ENCODE data around the gene WSCD2. TPM values are rescaled to one million over a fixed set of nuclear protein-coding genes. Genes with fewer than 3 reads are reported as not detected.

The WSCD2 gene
- polyA plus RNA-seq, 3 donors, result 8.3 to 15.0 (median 8.7) TPM

- DNase-seq (ENCODE audit: extremely low read depth in 1 of 11, low read depth in 9 of 11, low spot score in 4 of 11), result no peak
Measured at GRCh38 chr12:108121320-108121719, 7.8 kb upstream of the WSCD2 start.

GRCh38 chr12:108121728-108122471 is 7.2 kb upstream of the WSCD2 start:
- no peak for DNase-seq (ENCODE audit: extremely low read depth in 1 of 11, low read depth in 9 of 11, low spot score in 4 of 11)

GRCh38 chr12:108122644-108123043 is 6.4 kb upstream of the WSCD2 start:
- DNase-seq (ENCODE audit: extremely low read depth in 1 of 11, low read depth in 9 of 11, low spot score in 4 of 11), result no peak

GRCh38 chr12:108123402-108123801 is 5.7 kb upstream of the WSCD2 start:
- DNase-seq (ENCODE audit: extremely low read depth in 1 of 11, low read depth in 9 of 11, low spot score in 4 of 11), result no peak

GRCh38 chr12:108125073-108125472 is 4.0 kb upstream of the WSCD2 start:
- DNase-seq (ENCODE audit: extremely low read depth in 1 of 11, low read depth in 9 of 11, low spot score in 4 of 11), result no peak

GRCh38 chr12:108126212-108126611 is 2.9 kb upstream of the WSCD2 start:
- DNase-seq (ENCODE audit: extremely low read depth in 1 of 11, low read depth in 9 of 11, low spot score in 4 of 11), result no peak

DNA sequence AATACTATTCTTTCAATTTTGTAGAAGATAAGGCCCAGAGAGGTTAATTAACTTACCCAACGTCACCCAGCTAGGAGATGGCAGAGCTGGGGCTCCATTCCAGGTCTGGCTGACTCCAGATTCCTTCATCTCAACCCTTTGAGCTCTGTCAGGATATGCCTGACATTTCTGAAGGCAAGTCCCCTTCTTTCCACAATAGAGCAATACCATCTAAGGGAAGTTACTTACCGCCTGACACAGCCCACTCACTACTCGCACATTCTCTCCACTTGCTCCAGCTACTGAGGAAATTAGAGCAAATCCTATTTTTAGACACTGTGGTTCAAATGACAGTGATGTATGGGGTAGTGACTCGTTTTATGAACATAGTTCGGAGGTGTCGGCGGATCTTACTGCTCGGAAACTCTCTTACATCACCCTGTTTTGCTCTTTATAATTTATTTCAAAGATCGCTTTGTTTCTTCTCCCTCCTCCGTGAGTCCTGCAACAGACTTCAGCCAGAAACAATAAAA is 2.0 kb upstream of the WSCD2 start:
- no peak for DNase-seq (ENCODE audit: extremely low read depth in 1 of 11, low read depth in 9 of 11, low spot score in 4 of 11)

DNA sequence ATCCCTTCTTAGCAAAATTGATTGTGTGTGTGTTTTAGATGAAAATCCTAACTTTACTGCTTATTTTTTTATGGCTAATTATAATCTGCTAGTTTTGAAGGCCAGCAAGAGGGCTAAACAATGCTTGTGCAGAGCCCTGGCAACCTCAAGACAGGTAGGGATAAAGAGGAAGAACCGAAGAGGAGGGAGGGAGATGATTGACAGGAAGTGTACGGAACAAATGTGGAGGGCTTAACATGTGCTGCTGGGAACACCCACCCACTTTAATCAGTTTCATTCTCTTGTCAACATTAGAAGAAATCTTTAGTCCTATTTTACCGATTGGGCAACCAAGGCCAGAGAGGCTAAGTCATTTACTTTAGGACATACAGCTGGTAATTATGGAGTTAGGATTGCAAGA is 1.4 kb upstream of the WSCD2 start:
- no peak for DNase-seq (ENCODE audit: extremely low read depth in 1 of 11, low read depth in 9 of 11, low spot score in 4 of 11)

DNA sequence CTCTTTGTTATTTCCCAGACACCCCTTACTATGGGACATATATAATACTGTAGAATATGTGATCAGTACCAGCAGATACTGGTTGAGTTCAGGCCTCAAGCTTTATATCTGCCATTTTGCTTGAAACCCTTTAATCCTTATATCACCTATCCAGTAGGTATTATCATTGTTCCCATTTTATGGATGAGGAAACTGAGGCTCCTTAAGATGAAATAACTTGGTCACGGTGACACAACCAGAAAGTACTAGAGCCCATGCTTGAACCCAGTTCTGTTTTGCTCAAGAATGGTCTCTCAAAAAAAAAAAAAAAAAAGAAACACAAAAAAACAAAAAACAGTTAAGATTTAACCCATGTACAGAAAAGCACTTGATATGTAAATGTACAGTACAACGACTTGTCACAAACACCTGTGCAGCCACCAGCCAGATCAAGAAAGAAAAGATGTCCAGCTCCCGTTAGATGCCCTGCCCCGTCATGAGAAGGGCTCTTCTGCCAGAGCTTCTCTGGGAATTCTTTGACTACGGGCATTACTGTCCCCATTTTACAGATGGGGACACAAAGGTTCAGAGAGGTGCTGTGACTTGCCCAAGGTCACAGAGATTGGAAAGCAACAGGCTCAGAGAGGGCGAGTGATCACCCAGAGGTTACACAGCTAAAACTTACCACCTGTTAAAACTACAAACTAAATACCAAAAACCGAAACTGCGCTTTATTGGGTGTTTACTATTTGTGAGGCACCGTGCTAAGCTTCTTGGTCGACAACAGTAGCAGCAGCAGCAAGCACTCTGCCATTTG is 669 bp upstream of the WSCD2 start:
- no peak for DNase-seq (ENCODE audit: extremely low read depth in 1 of 11, low read depth in 9 of 11, low spot score in 4 of 11)

- no peak for DNase-seq (ENCODE audit: extremely low read depth in 1 of 11, low read depth in 9 of 11, low spot score in 4 of 11)
Measured at GRCh38 chr12:108131035-108131434, 1.9 kb downstream of the WSCD2 start.

GRCh38 chr12:108131657-108132126 is 2.6 kb downstream of the WSCD2 start:
- DNase-seq (ENCODE audit: extremely low read depth in 1 of 11, low read depth in 9 of 11, low spot score in 4 of 11), result no peak

DNA sequence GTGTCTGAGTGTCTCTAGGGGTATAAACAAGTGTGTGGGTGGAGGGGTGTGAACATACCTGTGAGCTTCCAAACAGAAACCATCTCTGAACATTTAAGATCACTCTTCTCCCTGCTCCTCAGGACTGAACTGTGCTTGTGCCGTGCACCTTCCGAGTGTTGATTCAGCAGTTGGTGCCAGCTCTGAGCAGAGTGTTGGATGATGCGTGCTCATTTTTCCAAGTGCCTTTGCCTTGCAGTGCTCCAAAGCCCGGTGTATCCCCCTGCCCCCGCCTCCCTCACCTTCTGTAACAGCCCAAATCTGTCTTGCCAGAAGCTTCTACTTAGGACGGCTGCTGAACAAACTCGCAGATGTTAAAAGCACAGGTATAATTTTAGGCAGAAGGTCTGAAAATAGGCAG is 4.4 kb downstream of the WSCD2 start:
- DNase-seq (ENCODE audit: extremely low read depth in 1 of 11, low read depth in 9 of 11, low spot score in 4 of 11), result no peak

DNA sequence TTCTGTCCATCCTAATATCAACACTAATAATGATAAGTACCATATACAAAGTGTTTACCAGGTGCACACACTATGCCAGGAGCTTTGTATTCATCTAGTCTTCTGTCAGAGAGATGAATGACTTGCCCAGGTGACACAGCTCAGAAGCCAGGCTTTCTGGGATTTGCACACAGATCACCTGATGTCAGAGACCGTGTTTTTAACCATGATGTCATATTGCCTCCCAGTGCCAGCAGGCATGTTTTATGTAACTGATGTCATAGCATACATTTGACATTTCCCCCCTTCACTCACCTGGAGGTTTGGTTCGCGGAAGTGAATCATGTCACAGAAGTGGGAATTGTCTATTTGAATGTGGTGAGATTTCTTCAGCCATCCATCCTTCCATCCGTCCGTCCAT is 5.7 kb downstream of the WSCD2 start:
- DNase-seq (ENCODE audit: extremely low read depth in 1 of 11, low read depth in 9 of 11, low spot score in 4 of 11), result no peak

- no peak for DNase-seq (ENCODE audit: extremely low read depth in 1 of 11, low read depth in 9 of 11, low spot score in 4 of 11)
Measured at GRCh38 chr12:108135627-108136026, 6.5 kb downstream of the WSCD2 start.

- no peak for DNase-seq (ENCODE audit: extremely low read depth in 1 of 11, low read depth in 9 of 11, low spot score in 4 of 11)
Measured at GRCh38 chr12:108136697-108137096, 7.6 kb downstream of the WSCD2 start.

GRCh38 chr12:108139454-108139853 is 10.4 kb downstream of the WSCD2 start:
- DNase-seq (ENCODE audit: extremely low read depth in 1 of 11, low read depth in 9 of 11, low spot score in 4 of 11), result no peak

- no peak for DNase-seq (ENCODE audit: extremely low read depth in 1 of 11, low read depth in 9 of 11, low spot score in 4 of 11)
Measured at GRCh38 chr12:108140501-108140900, 11.4 kb downstream of the WSCD2 start.

- no peak for DNase-seq (ENCODE audit: extremely low read depth in 1 of 11, low read depth in 9 of 11, low spot score in 4 of 11)
Measured at GRCh38 chr12:108141600-108142130, 12.6 kb downstream of the WSCD2 start.

GRCh38 chr12:108143144-108143543 is 14.1 kb downstream of the WSCD2 start:
- DNase-seq (ENCODE audit: extremely low read depth in 1 of 11, low read depth in 9 of 11, low spot score in 4 of 11), result no peak

- no peak for DNase-seq (ENCODE audit: extremely low read depth in 1 of 11, low read depth in 9 of 11, low spot score in 4 of 11)
Measured at GRCh38 chr12:108144080-108144479, 15.0 kb downstream of the WSCD2 start.
